ENCODE data around the gene SELENOW.

- TF ChIP-seq CTCF (IDR thresholded peaks at IDR 0.05) (no peak), POLR2A (IDR thresholded peaks at IDR 0.05) (no peak), POLR2AphosphoS5 (IDR thresholded peaks at IDR 0.05) (no peak), EP300 (IDR thresholded peaks at IDR 0.05) (no peak)
Measured at GRCh38 chr19:47824396-47824795, 45.9 kb downstream of the SELENOW start.
